Vagina (tissue), 2 donors: ENCODE results near the gene TMEM184B. TPM values are rescaled to one million over a fixed set of nuclear protein-coding genes. Genes with fewer than 3 reads are reported as not detected.

Experiments used
- DNase-seq, 2 donors: peaks; one replicate each; pipeline ENCODE4 v3.0.0-alpha.2; 2017; ENCODE audit errors: extremely low spot score in 2 of 2
- H3K27ac ChIP-seq: fragments of 200-600 bp; sonication (generic); one replicate; pipeline ENCODE4 v1.5.1; 2019
- H3K27me3 ChIP-seq: fragments of 200-600 bp; sonication (generic); one replicate; pipeline ENCODE4 v1.5.1; 2019
- H3K36me3 ChIP-seq, 2 donors: fragments of 200-600 bp; sonication (generic); one replicate each; pipeline ENCODE4 v1.5.1; 2017 to 2019
- H3K4me1 ChIP-seq: fragments of 200-600 bp; sonication (generic); one replicate; pipeline ENCODE4 v1.5.1; 2019
- H3K4me3 ChIP-seq, 2 donors: fragments of 200-600 bp; sonication (generic); 1 replicate in 1 of 2; 2 replicates in 1 of 2; pipeline ENCODE4 v1.5.1; 2016 to 2019
- H3K9me3 ChIP-seq: fragments of 200-600 bp; sonication (generic); one replicate; pipeline ENCODE4 v1.5.1; 2019
- CTCF ChIP-seq, 3 experiments: fragments of 450-650 bp in 2 of 3; fragments of 200-600 bp in 1 of 3; sonication (generic) in 1 of 3; IDR thresholded peaks; one replicate each; pipeline ENCODE4 v1.5.1; 2017 to 2019; ENCODE audit warnings: antibody characterized with exemption in 3 of 3, mild to moderate bottlenecking in 2 of 3, moderate library complexity in 2 of 3
- POLR2A ChIP-seq, 2 donors: fragments of 450-650 bp; IDR thresholded peaks; one replicate each; pipeline ENCODE4 v1.6.1; 2017; ENCODE audit warnings: antibody characterized with exemption in 2 of 2, mild to moderate bottlenecking in 2 of 2, moderate library complexity in 2 of 2
- POLR2AphosphoS5 ChIP-seq, 2 donors: sonication (generic); formaldehyde crosslinking; IDR thresholded peaks; one replicate each; pipeline ENCODE4 v1.9.0; 2017; ENCODE audit warnings: antibody characterized with exemption in 2 of 2, mild to moderate bottlenecking in 2 of 2, low read depth in 1 of 2; ENCODE audit not compliant: insufficient read depth in 1 of 2
- intact Hi-C: fragments of 100-400 bp; cut with DNase I; formaldehyde crosslinking; loops from one replicate; pipeline ENCODE4 v1.15.1; 2023
- total RNA-seq: library from RNA; depleted of rRNA; stranded (reverse); fragments of >200 nt; gene quantifications from one replicate; pipeline ENCODE4 v1.2.3, GENCODE V29; 2016

Gene TMEM184B
- total RNA-seq, 1 donor from 2014 or later: 50.8 TPM

GRCh38 chr22:38199826-38200559 is 72.8 kb downstream of the TMEM184B start:
- intact Hi-C loops: loop anchor here (10.0 kb wide), 1 partner anchor 245 kb away; the partner anchor contains the start of genes C22orf23 and POLR2F
- H3K36me3 ChIP-seq: no peaks in the 10 kb centered on the region
- H3K27me3 ChIP-seq: no peaks in the 10 kb centered on the region
- no peak for TF ChIP-seq POLR2AphosphoS5 (IDR thresholded peaks at IDR 0.05; ENCODE audit: insufficient read depth in 1 of 2, low read depth in 1 of 2)
- TF ChIP-seq CTCF (IDR thresholded peaks at IDR 0.05): no peak
- TF ChIP-seq POLR2A (IDR thresholded peaks at IDR 0.05): no peak
- no peak overlapping the region for H3K27ac ChIP-seq
- DNase-seq: no peak
- H3K4me1 ChIP-seq: peaks cover 27% of the 10 kb centered on the region
- H3K9me3 ChIP-seq: no peaks in the 10 kb centered on the region
- no peak overlapping the region for H3K4me3 ChIP-seq

GRCh38 chr22:38196791-38197419 is 75.9 kb downstream of the TMEM184B start:
- no peak for DNase-seq
- Histone ChIP-seq H3K27me3 (no peaks in the 10 kb centered on the region), H3K27ac (peak overlapping the region; percentile 56), H3K4me3 (no peak overlapping the region), H3K36me3 (no peaks in the 10 kb centered on the region), H3K9me3 (no peaks in the 10 kb centered on the region), H3K4me1 (peaks cover 4% of the 10 kb centered on the region)
- TF ChIP-seq POLR2A (IDR thresholded peaks at IDR 0.05): no peak
- no peak for TF ChIP-seq CTCF (IDR thresholded peaks at IDR 0.05)
- no peak for TF ChIP-seq POLR2AphosphoS5 (IDR thresholded peaks at IDR 0.05; ENCODE audit: insufficient read depth in 1 of 2, low read depth in 1 of 2)
- intact Hi-C loops: loop anchor here (10.0 kb wide), 1 partner anchor 242 kb away; the partner anchor contains the start of genes C22orf23 and POLR2F

GRCh38 chr22:38193580-38193979 is 79.2 kb downstream of the TMEM184B start:
- Histone ChIP-seq H3K4me1 (no peaks in the 10 kb centered on the region), H3K9me3 (no peaks in the 10 kb centered on the region), H3K36me3 (no peaks in the 10 kb centered on the region), H3K27me3 (no peaks in the 10 kb centered on the region), H3K27ac (no peak overlapping the region), H3K4me3 (no peak overlapping the region)
- TF ChIP-seq CTCF (IDR thresholded peaks at IDR 0.05) (no peak), POLR2A (IDR thresholded peaks at IDR 0.05) (no peak), POLR2AphosphoS5 (IDR thresholded peaks at IDR 0.05; ENCODE audit: insufficient read depth in 1 of 2, low read depth in 1 of 2) (peak in 1 of 2 donors; percentile 13)
- no peak for DNase-seq
- intact Hi-C loops: loop anchor here (10.0 kb wide), 1 partner anchor 239 kb away; the partner anchor contains the start of genes C22orf23 and POLR2F

GRCh38 chr22:38192475-38192863 is 80.3 kb downstream of the TMEM184B start:
- Histone ChIP-seq H3K27me3 (no peaks in the 10 kb centered on the region), H3K4me1 (no peaks in the 10 kb centered on the region), H3K4me3 (no peak overlapping the region), H3K27ac (no peak overlapping the region), H3K36me3 (no peaks in the 10 kb centered on the region), H3K9me3 (no peaks in the 10 kb centered on the region)
- TF ChIP-seq CTCF (IDR thresholded peaks at IDR 0.05) (no peak), POLR2AphosphoS5 (IDR thresholded peaks at IDR 0.05; ENCODE audit: insufficient read depth in 1 of 2, low read depth in 1 of 2) (no peak), POLR2A (IDR thresholded peaks at IDR 0.05) (no peak)
- no peak for DNase-seq
- intact Hi-C loops: loop anchor here (10.0 kb wide), 1 partner anchor 238 kb away; the partner anchor contains the start of genes C22orf23 and POLR2F
